HEK293 (cell line): ENCODE measurements around the gene NLRP1.

Source experiments
- EGR2 ChIP-seq: fragments of 450-650 bp; formaldehyde crosslinking; IDR thresholded peaks from 2 replicates; pipeline ENCODE4 v1.5.1; 2016; ENCODE audit warnings: low read depth, missing biosample characterization, missing genetic modification characterization
- GLIS1 ChIP-seq: fragments of 450-650 bp; formaldehyde crosslinking; IDR thresholded peaks from 2 replicates; pipeline ENCODE4 v1.5.1; 2016; ENCODE audit warnings: missing biosample characterization, missing genetic modification characterization
- KLF9 ChIP-seq: fragments of 450-650 bp; formaldehyde crosslinking; IDR thresholded peaks from 2 replicates; pipeline ENCODE4 v1.5.1; 2016; ENCODE audit warnings: missing biosample characterization, missing genetic modification characterization, low read depth
- SCRT1 ChIP-seq: fragments of 450-650 bp; formaldehyde crosslinking; IDR thresholded peaks from 2 replicates; pipeline ENCODE4 v1.5.1; 2016; ENCODE audit warnings: missing biosample characterization, missing genetic modification characterization, borderline replicate concordance
- SP2 ChIP-seq: fragments of 450-650 bp; formaldehyde crosslinking; IDR thresholded peaks from 2 replicates; pipeline ENCODE4 v1.5.1; 2016; ENCODE audit warnings: missing biosample characterization, missing genetic modification characterization
- SP7 ChIP-seq: fragments of 450-650 bp; formaldehyde crosslinking; IDR thresholded peaks from 2 replicates; pipeline ENCODE4 v1.5.1; 2016; ENCODE audit warnings: missing biosample characterization, missing genetic modification characterization
- ZBTB48 ChIP-seq: fragments of 450-650 bp; formaldehyde crosslinking; IDR thresholded peaks from 2 replicates; pipeline ENCODE4 v1.5.1; 2016; ENCODE audit warnings: missing biosample characterization, missing genetic modification characterization
- ZBTB8A ChIP-seq: fragments of 450-650 bp; formaldehyde crosslinking; IDR thresholded peaks from 2 replicates; pipeline ENCODE4 v1.5.1; 2016; ENCODE audit warnings: missing biosample characterization, missing genetic modification characterization
- ZEB2 ChIP-seq: fragments of 450-650 bp; formaldehyde crosslinking; IDR thresholded peaks from 2 replicates; pipeline ENCODE4 v1.5.1; 2016; ENCODE audit warnings: missing biosample characterization, missing genetic modification characterization
- ZFHX2 ChIP-seq: fragments of 450-650 bp; formaldehyde crosslinking; conservative IDR thresholded peaks from 2 replicates; pipeline ENCODE4 v1.5.1; 2016; ENCODE audit warnings: missing biosample characterization, missing genetic modification characterization
- ZIC2 ChIP-seq: fragments of 450-650 bp; formaldehyde crosslinking; IDR thresholded peaks from 2 replicates; pipeline ENCODE4 v1.5.1; 2016; ENCODE audit warnings: missing biosample characterization, missing genetic modification characterization
- ZNF335 ChIP-seq: fragments of 450-650 bp; formaldehyde crosslinking; conservative IDR thresholded peaks from 2 replicates; pipeline ENCODE4 v1.5.1; 2016; ENCODE audit warnings: missing biosample characterization, missing genetic modification characterization
- ZNF404 ChIP-seq: fragments of 450-650 bp; formaldehyde crosslinking; IDR thresholded peaks from 2 replicates; pipeline ENCODE4 v1.5.1; 2017; ENCODE audit warnings: missing biosample characterization, missing genetic modification characterization
- ZNF629 ChIP-seq: fragments of 450-650 bp; formaldehyde crosslinking; IDR thresholded peaks from 2 replicates; pipeline ENCODE4 v1.5.1; 2017; ENCODE audit warnings: missing biosample characterization, missing genetic modification characterization
- ZNF843 ChIP-seq: fragments of 450-650 bp; formaldehyde crosslinking; IDR thresholded peaks from 2 replicates; pipeline ENCODE4 v1.5.1; 2016; ENCODE audit warnings: missing biosample characterization, missing genetic modification characterization
- ZSCAN23 ChIP-seq: fragments of 450-650 bp; formaldehyde crosslinking; IDR thresholded peaks from 2 replicates; pipeline ENCODE4 v1.5.1; 2016; ENCODE audit warnings: missing biosample characterization, missing genetic modification characterization
- TF ChIP-seq, protein P1 (sequence below): fragments of 450-650 bp; formaldehyde crosslinking; IDR thresholded peaks from 2 replicates; pipeline ENCODE4 v1.5.1; 2016; ENCODE audit warnings: missing biosample characterization, missing genetic modification characterization
- TF ChIP-seq, protein P2 (sequence below): fragments of 450-650 bp; formaldehyde crosslinking; conservative IDR thresholded peaks from 2 replicates; pipeline ENCODE4 v1.5.1; 2016; ENCODE audit warnings: low read depth, missing biosample characterization, missing genetic modification characterization
- TF ChIP-seq, protein P3 (sequence below): fragments of 450-650 bp; formaldehyde crosslinking; IDR thresholded peaks from 2 replicates; pipeline ENCODE4 v1.5.1; 2016; ENCODE audit warnings: missing biosample characterization, missing genetic modification characterization
- TF ChIP-seq, protein P4 (sequence below): fragments of 450-650 bp; formaldehyde crosslinking; IDR thresholded peaks from 2 replicates; pipeline ENCODE4 v1.5.1; 2016; ENCODE audit warnings: missing biosample characterization, missing genetic modification characterization
- TF ChIP-seq, protein P5 (sequence below): fragments of 450-650 bp; formaldehyde crosslinking; IDR thresholded peaks from 2 replicates; pipeline ENCODE4 v1.5.1; 2016; ENCODE audit warnings: missing biosample characterization, missing genetic modification characterization
- TF ChIP-seq, protein P6 (sequence below): fragments of 450-650 bp; formaldehyde crosslinking; optimal IDR thresholded peaks from 2 replicates; pipeline ENCODE3; 2016; ENCODE audit warnings: missing biosample characterization, mild to moderate bottlenecking, missing genetic modification characterization

Gene NLRP1

DNA sequence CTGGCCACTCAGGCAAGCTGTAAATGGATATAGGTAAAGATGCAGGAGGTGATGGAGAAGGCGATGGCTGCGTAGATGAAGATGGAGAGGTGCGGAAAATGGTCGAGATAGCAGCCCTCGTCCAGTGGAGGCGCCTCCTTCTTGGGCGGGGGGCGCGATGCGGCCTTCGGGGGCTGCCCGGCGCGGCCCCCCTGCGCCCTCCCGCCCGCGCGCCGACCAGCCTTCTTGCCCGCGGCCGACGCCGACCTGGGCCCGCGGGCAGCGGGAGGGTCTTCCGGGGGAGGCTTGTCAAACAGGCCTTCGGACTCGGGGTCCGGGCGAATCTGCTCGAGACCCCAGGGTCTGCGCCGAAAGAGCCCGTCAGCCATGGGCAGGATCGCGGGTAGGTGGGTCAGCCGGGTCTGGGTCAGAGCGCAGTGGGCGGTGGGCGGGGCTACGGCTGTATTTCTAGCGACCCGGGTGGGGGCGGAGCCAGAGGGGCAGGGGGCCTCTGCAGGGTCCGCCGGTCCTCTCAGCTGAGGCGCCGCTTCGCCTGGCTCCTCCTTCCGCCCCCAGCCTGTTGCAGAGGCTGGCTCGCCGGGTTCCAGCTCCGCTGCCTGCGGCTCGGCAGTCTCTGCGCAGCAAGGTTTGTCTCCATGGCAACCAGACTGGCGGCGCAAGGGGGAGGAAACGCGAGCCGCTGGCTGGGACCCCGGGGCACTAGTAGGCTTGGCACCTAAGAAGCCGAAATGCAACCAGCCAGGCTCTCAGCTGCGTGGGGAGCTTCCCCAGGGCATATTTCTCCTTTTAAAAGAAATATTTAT, 83.5 kb downstream of the NLRP1 start (continued):
- TF ChIP-seq, protein P1, sequence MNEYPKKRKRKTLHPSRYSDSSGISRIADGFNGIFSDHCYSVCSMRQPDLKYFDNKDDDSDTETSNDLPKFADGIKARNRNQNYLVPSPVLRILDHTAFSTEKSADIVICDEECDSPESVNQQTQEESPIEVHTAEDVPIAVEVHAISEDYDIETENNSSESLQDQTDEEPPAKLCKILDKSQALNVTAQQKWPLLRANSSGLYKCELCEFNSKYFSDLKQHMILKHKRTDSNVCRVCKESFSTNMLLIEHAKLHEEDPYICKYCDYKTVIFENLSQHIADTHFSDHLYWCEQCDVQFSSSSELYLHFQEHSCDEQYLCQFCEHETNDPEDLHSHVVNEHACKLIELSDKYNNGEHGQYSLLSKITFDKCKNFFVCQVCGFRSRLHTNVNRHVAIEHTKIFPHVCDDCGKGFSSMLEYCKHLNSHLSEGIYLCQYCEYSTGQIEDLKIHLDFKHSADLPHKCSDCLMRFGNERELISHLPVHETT (tag by site-specific recombination), result no peak
- peak; percentile 77 for TF ChIP-seq KLF9
- TF ChIP-seq, protein P2, sequence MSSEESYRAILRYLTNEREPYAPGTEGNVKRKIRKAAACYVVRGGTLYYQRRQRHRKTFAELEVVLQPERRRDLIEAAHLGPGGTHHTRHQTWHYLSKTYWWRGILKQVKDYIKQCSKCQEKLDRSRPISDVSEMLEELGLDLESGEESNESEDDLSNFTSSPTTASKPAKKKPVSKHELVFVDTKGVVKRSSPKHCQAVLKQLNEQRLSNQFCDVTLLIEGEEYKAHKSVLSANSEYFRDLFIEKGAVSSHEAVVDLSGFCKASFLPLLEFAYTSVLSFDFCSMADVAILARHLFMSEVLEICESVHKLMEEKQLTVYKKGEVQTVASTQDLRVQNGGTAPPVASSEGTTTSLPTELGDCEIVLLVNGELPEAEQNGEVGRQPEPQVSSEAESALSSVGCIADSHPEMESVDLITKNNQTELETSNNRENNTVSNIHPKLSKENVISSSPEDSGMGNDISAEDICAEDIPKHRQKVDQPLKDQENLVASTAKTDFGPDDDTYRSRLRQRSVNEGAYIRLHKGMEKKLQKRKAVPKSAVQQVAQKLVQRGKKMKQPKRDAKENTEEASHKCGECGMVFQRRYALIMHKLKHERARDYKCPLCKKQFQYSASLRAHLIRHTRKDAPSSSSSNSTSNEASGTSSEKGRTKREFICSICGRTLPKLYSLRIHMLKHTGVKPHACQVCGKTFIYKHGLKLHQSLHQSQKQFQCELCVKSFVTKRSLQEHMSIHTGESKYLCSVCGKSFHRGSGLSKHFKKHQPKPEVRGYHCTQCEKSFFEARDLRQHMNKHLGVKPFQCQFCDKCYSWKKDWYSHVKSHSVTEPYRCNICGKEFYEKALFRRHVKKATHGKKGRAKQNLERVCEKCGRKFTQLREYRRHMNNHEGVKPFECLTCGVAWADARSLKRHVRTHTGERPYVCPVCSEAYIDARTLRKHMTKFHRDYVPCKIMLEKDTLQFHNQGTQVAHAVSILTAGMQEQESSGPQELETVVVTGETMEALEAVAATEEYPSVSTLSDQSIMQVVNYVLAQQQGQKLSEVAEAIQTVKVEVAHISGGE (tag by site-specific recombination), result peak; percentile 45; the same call in 1 of the 2 replicates
- 0 out of 2 replicates have a peak, but pooled peaks have one; percentile 38 for TF ChIP-seq ZBTB8A (tag by site-specific recombination)
- TF ChIP-seq, protein P3, sequence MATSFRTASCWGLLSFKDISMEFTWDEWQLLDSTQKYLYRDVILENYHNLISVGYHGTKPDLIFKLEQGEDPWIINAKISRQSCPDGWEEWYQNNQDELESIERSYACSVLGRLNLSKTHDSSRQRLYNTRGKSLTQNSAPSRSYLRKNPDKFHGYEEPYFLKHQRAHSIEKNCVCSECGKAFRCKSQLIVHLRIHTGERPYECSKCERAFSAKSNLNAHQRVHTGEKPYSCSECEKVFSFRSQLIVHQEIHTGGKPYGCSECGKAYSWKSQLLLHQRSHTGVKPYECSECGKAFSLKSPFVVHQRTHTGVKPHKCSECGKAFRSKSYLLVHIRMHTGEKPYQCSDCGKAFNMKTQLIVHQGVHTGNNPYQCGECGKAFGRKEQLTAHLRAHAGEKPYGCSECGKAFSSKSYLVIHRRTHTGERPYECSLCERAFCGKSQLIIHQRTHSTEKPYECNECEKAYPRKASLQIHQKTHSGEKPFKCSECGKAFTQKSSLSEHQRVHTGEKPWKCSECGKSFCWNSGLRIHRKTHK (tag by site-specific recombination), result no peak
- TF ChIP-seq ZFHX2, result peak; percentile 88
- TF ChIP-seq ZEB2 (tag by site-specific recombination), result 0 out of 2 replicates have a peak, but pooled peaks have one; percentile 33
- TF ChIP-seq SP7 (tag by site-specific recombination), result peak; percentile 63
- no peak for TF ChIP-seq ZNF843 (tag by site-specific recombination)
- TF ChIP-seq GLIS1, result peak; percentile 68
- TF ChIP-seq ZNF335 (tag by site-specific recombination), result peak; percentile 88
- TF ChIP-seq, protein P4, sequence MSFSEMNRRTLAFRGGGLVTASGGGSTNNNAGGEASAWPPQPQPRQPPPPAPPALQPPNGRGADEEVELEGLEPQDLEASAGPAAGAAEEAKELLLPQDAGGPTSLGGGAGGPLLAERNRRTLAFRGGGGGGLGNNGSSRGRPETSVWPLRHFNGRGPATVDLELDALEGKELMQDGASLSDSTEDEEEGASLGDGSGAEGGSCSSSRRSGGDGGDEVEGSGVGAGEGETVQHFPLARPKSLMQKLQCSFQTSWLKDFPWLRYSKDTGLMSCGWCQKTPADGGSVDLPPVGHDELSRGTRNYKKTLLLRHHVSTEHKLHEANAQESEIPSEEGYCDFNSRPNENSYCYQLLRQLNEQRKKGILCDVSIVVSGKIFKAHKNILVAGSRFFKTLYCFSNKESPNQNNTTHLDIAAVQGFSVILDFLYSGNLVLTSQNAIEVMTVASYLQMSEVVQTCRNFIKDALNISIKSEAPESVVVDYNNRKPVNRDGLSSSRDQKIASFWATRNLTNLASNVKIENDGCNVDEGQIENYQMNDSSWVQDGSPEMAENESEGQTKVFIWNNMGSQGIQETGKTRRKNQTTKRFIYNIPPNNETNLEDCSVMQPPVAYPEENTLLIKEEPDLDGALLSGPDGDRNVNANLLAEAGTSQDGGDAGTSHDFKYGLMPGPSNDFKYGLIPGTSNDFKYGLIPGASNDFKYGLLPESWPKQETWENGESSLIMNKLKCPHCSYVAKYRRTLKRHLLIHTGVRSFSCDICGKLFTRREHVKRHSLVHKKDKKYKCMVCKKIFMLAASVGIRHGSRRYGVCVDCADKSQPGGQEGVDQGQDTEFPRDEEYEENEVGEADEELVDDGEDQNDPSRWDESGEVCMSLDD, result no peak
- TF ChIP-seq EGR2, result peak; percentile 57
- TF ChIP-seq, protein P5, sequence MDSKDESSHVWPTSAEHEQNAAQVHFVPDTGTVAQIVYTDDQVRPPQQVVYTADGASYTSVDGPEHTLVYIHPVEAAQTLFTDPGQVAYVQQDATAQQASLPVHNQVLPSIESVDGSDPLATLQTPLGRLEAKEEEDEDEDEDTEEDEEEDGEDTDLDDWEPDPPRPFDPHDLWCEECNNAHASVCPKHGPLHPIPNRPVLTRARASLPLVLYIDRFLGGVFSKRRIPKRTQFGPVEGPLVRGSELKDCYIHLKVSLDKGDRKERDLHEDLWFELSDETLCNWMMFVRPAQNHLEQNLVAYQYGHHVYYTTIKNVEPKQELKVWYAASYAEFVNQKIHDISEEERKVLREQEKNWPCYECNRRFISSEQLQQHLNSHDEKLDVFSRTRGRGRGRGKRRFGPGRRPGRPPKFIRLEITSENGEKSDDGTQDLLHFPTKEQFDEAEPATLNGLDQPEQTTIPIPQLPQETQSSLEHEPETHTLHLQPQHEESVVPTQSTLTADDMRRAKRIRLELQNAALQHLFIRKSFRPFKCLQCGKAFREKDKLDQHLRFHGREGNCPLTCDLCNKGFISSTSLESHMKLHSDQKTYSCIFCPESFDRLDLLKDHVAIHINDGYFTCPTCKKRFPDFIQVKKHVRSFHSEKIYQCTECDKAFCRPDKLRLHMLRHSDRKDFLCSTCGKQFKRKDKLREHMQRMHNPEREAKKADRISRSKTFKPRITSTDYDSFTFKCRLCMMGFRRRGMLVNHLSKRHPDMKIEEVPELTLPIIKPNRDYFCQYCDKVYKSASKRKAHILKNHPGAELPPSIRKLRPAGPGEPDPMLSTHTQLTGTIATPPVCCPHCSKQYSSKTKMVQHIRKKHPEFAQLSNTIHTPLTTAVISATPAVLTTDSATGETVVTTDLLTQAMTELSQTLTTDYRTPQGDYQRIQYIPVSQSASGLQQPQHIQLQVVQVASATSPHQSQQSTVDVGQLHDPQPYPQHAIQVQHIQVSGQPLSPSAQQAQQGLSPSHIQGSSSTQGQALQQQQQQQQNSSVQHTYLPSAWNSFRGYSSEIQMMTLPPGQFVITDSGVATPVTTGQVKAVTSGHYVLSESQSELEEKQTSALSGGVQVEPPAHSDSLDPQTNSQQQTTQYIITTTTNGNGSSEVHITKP, result peak; percentile 46; the same call in 1 of the 2 replicates
- no peak for TF ChIP-seq ZSCAN23 (tag by site-specific recombination)
- no peak for TF ChIP-seq ZBTB48 (tag by site-specific recombination)
- TF ChIP-seq ZIC2, result peak; percentile 74
- peak; percentile 91; the same call in 1 of the 2 replicates for TF ChIP-seq SCRT1 (tag by site-specific recombination)
- peak; percentile 39; the same call in 1 of the 2 replicates for TF ChIP-seq ZNF629
- TF ChIP-seq SP2 (tag by site-specific recombination), result peak; percentile 94
- no peak for TF ChIP-seq ZNF404
- TF ChIP-seq, protein P6, sequence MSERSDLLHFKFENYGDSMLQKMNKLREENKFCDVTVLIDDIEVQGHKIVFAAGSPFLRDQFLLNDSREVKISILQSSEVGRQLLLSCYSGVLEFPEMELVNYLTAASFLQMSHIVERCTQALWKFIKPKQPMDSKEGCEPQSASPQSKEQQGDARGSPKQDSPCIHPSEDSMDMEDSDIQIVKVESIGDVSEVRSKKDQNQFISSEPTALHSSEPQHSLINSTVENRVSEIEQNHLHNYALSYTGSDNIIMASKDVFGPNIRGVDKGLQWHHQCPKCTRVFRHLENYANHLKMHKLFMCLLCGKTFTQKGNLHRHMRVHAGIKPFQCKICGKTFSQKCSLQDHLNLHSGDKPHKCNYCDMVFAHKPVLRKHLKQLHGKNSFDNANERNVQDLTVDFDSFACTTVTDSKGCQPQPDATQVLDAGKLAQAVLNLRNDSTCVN (tag by site-specific recombination), result peak; percentile 48
